GM19099 (cell line): Measurements from ENCODE around the gene HHIPL1.

Experiments
- POLR2A ChIP-seq: IDR thresholded peaks from 3 replicates; pipeline ENCODE4 v1.6.1; 2011; ENCODE audit warnings: low read depth; ENCODE audit not compliant: insufficient read length; ENCODE audit errors: extremely low read depth

Gene HHIPL1

DNA sequence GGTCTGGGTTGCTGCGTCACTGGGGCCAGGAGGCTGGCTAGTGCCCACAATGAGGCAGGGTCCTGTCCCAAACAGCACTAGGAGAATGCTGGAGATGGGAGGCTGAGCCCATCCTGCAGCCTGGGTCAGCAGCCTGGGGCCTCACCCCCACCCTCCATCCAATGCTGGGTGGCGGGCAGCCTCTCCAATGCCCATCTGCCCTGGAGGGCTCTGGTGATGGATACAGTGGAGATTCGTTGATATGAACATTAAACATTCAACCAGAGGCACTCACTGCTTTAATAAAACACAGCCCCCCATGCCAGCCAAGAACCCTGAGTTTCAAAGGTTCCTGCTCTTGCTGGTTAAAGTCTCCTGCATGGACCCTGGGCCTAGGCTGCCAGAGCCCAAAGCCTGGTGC lies 19.5 kb upstream of the HHIPL1 start:
- no peak for TF ChIP-seq POLR2A

DNA sequence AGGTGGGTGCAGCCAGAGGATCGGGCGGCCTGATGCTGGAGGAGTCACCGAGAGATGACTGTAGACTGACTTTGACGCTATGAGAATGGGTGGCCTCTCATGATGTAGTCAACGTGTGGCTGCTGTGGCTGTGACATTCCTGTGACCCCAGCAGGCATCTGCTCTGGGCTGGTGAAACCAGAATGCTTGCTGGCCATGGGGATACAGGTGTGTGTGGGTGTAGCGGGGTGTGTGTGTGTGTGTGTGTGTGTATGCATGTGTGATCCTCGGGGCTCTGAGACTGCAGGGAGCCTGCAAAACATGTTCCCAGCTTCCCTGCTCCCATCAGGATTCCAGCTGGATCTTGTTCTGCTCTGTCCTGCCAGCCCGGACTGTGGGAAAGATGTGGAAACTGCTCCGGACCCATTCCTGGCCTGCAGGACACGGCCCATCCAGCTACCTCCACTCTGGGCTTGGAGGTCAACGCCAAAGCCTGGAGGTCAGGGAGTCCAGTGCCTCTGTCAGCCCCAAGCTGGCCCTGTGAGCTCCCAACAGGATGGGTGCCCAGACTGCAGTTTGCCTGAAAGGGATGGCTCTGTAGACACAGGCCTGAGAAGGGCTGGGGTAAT lies 18.8 kb upstream of the HHIPL1 start:
- TF ChIP-seq POLR2A: no peak

DNA sequence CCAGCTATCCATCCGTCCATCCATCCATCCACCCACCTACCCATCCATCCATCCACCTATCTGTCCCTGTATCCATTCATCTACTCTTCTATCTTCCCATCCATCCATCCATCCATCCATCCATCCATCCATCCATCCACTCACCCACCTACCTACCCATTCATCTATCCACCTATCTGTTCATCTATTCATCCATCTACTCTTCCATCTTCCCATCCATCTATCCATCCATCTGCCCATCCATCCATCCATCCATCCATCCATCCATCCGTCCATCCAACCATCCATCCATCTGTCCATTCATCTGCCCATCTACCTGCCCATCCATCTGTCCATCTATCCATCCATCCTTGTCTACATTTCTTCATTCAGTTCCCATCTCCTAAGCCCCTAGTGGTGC lies 17.8 kb upstream of the HHIPL1 start:
- no peak for TF ChIP-seq POLR2A

DNA sequence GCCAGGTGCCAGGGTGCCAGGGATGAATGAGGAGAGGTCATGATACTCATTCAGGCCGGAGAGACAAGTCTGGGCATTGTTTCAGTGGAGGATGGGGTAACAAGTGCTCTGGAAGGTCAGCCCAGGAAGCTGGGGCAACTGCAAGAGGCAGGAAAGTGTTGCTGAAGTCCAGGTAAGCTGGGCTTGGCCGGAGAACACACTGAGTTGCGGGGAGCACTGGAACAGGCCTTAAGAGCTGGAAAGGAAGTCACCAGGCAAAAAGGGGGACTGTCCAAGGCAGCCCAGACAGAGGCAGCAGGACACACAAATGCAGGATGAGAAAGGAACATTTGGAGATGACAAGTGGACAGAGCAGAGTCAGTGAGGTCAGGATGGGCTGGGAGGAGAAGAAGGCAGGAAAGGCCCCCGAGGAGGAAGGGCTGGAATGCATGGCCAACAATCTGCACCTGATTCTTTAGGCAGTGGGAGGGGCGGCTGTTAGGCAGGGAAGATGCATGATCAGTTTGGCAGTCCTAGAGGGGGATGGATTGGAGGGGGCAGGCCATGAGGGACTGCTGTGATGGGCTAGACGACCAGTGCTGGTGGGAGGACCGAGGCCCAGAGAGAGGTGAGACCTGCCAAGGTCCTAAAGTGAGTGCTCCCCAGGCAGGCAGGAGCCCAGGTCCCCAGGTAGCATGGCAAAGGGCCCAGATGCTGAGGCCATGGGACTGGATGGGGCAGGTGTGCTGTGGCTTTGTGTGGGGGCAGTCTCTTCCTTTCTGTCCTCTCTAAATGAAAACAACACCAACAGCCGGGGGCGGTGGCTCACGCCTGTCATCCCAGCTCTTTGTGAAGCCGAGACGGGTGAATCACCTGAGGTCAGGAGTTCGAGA lies 17.2 kb upstream of the HHIPL1 start:
- no peak for TF ChIP-seq POLR2A

- TF ChIP-seq POLR2A: no peak
Measured at GRCh38 chr14:99628887-99629618, 15.9 kb upstream of the HHIPL1 start.

DNA sequence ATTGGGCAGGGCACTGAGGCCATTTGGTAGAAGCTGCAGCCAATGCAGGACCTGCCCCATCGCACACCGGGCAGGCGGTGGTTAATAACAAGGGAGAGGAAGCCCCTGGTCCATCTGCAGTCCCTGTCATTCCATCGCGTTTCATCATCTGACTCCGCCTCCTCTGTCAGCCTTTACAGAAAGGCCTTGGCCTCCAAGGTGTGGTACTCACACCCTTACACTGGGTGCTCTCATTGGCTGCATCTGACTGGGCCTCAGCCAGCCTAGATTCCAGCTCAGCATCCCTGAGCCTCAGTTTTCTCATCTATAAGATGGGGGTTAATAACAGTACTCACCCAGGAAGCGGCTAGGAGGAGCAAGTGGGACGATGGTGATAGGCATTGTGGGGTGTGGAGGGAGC lies 14.7 kb upstream of the HHIPL1 start:
- TF ChIP-seq POLR2A: no peak

DNA sequence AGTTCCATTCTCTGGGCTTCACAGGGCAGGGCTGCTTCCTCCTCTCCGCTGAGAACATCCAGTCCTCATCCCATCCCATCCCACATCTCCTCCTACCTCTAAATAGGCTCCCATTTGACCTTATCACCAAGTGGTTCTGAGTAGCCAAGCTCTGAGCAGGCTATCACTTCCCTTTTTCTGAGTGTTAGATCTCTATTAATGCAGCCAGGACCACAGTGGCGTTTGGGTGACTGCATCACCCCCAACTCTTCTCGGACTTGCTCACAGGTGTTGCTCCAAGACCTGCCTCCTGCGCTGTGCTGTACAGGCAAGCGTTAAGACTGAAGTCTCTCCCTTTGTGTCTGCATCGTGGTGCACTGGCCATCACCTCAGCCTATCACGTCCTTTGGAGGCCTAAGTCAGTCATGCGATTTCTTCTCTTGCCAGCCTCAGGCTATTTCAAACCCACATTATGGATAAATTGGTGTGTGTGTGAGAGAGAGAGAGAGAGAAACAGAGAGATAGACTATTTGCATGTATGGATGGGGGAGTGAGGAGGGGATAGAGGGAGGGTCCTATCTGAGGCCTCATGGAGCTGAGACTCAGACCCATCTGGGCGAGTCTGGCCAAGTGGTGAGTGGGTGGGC lies 12.4 kb upstream of the HHIPL1 start:
- TF ChIP-seq POLR2A: no peak

GRCh38 chr14:99633141-99633540 lies 11.8 kb upstream of the HHIPL1 start:
- TF ChIP-seq POLR2A: no peak

- TF ChIP-seq POLR2A: no peak
Measured at GRCh38 chr14:99633918-99634317, 11.0 kb upstream of the HHIPL1 start.

- no peak for TF ChIP-seq POLR2A
Measured at GRCh38 chr14:99634443-99634842, 10.5 kb upstream of the HHIPL1 start.

DNA sequence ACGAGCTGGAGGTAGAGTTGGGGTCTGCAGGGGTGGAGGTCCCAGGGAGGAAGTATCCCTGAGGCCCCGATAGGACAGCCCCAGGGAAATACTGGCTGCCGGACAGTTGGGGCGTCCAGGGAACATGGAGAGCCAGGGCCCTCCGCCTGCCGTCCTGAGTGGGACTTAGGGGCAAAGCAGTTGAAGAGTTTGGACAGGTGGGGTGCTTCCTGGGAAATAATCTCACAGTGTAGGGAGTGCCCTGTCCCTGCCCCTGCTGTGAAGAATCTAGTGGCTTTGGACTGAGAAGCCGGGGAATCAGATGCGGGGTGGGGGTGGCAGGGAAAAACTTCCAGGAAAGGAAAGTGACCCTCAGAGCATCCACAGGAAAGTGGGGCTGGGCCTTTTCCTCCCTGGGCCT lies 9.8 kb upstream of the HHIPL1 start:
- no peak for TF ChIP-seq POLR2A

DNA sequence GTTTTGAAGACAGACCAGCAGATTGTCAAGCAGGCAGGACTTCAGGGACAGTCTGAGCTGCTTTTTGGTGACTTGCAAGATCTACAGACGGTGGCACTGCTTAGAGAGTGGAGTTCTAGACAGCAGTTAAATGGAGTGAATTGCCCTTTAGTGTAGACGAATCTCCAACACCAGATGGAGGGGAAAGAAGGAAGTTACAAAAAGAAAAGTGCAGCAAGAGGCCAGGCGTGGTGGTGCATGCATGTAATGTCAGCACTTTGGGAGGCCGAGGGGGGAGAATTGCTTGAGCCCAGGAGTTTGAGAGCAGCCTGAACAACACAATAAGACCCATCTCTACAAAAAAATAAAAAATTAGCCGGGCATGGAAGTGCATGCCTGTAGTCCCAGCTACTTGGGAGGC lies 8.4 kb upstream of the HHIPL1 start:
- TF ChIP-seq POLR2A: no peak

GRCh38 chr14:99637624-99638023 lies 7.3 kb upstream of the HHIPL1 start:
- no peak for TF ChIP-seq POLR2A

DNA sequence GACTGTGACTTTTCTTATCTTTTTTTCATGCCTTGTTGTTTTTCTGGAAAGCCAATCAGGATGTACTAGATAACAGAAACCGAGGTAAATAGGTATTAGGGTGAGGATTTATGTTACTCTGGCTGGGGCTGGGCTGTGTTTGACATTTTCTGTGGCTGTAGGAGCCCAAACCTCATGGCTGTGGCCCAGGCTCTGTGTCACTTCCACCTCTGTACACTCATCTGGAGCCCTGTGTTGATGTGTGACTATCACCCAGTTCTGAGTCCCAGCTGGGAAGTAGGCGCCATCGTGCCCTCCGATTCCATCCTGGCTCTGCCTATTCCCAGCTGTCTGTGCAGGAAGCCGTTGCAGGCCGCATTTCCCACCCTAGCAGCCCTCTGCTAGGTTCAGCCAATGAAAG lies 1.6 kb upstream of the HHIPL1 start:
- TF ChIP-seq POLR2A: no peak

- no peak for TF ChIP-seq POLR2A
Measured at GRCh38 chr14:99644035-99644587, 818 bp upstream of the HHIPL1 start.
